LNCAP (cell line): Measurements from ENCODE around the gene PRR19.

Source experiments
- TF ChIP-seq, protein P1 (sequence below): fragments of 450-650 bp; IDR thresholded peaks from 2 replicates; pipeline ENCODE4 v1.5.1; 2017; ENCODE audit warnings: mild to moderate bottlenecking

PRR19 gene

DNA sequence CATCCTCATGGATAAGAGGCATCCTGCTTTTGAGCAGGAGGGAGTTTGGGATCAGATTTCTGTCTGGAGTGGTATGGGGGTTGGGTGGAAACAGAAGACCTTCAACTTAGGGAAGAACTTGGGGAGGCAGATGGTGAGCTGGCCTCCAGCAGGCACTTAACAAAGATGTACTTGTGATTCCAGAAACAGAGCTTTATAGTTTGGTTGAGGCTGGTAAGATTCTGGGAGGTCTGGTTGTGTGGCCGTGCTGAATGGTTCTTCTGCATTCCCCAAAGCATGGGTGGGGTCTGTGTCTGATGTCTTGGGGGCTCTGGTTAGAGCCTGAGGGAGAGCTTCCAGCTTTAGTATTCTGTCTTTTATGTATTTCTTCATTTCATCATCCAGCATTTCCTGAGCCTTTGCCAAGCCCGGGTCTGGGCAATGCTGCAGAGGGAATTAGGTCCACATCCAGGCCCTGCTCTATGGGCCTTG, 28.3 kb downstream of the PRR19 start:
- TF ChIP-seq, protein P1, sequence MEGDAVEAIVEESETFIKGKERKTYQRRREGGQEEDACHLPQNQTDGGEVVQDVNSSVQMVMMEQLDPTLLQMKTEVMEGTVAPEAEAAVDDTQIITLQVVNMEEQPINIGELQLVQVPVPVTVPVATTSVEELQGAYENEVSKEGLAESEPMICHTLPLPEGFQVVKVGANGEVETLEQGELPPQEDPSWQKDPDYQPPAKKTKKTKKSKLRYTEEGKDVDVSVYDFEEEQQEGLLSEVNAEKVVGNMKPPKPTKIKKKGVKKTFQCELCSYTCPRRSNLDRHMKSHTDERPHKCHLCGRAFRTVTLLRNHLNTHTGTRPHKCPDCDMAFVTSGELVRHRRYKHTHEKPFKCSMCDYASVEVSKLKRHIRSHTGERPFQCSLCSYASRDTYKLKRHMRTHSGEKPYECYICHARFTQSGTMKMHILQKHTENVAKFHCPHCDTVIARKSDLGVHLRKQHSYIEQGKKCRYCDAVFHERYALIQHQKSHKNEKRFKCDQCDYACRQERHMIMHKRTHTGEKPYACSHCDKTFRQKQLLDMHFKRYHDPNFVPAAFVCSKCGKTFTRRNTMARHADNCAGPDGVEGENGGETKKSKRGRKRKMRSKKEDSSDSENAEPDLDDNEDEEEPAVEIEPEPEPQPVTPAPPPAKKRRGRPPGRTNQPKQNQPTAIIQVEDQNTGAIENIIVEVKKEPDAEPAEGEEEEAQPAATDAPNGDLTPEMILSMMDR, result no peak

DNA sequence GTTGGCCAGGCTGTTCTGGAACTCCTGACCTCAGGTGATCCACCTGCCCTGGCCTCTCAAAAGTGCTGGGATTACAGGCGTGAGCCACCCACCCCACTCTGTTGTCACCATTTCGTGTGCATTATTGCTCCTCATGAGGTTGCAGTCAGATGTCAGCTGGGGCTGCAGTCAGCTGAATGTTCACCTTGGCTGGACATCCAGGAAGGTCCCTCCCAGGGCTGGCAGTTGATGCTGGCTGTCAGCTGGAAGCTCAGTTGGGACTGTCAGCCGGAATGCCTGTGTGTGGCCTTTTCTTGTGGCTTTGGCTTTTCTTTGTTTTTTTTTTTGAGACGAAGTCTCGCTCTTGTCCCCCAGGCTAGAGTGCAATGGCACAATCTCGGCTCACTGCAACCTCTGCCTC, 30.1 kb downstream of the PRR19 start:
- TF ChIP-seq, protein P1, result no peak

DNA sequence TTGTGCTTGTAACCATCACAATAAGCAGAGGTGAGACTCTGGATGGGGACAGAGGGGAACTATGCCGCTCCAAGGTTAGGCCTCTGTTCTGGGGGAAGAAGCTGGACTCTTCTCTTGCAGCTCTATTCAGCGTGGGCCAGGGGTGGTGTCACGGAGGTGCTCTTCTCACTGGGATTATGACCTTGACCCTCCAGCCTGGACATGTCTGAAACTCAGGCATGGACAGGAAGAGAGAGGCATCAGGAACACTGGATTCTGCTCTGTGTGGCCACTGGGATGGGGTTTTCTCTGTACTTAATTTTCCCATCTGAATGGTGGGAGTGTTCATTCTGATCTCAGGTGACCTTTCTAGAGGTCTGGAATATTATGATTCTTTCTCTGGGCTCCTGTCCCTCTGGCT, 31.1 kb downstream of the PRR19 start:
- TF ChIP-seq, protein P1, result no peak

DNA sequence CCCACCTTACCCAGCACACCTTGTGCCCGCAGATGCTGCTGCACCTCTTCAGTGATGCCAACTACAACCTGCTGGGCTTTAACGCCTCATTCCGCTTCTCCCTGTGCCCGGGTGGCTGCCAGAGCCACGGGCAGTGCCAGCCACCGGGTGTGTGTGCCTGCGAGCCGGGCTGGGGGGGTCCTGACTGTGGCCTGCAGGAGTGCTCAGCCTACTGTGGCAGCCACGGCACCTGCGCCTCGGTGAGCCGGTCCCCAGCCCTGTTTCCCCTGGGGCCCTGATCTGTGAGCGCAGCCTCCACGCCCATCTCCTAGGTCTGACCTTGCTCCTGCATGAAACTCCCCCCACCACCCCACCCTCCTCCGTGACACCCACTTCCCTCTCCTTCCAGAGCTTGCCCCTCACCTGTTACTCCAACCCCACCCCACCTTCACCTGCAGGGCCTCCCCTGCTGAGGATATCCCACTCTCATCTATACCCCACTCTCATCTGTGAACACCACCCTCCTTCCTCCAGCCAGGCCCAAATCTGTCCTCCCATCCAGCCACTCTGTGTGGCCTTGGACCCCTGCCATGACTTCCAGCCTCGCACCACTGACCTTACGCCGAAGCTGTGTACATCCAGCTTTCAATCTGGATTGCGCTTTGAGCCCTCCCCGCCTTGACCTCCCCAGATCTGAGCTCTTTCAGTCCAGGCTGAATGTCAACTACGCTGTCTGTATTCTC, 32.2 kb downstream of the PRR19 start:
- TF ChIP-seq, protein P1, result no peak

DNA sequence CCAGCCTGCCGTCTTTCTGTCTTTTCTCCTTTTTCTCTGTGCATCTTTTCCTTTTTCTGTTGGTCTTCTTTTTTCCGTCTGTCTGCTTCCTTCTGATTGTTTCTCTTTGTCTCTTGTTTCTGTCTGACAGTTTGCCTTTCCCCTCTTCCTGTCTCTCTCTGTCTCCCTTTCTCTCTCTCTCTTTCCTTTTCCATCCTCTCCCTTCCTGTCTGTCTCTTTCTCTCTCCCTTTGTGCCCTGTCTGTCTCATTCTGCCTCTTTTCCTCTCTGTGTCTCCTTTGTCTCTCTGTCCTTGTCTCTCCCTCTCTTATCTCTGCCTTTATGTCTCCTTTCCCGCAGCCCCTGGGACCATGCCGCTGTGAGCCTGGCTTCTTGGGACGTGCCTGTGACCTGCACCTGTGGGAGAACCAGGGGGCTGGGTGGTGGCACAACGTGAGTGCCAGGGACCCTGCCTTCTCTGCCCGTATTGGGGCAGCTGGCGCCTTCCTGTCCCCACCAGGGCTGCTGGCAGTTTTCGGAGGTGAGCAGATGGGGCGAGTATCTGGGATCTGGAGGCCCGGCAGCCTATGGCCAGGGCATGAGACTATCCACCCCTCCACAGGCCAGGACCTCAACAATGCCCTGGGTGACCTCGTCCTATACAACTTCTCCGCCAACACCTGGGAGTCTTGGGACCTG, 32.9 kb downstream of the PRR19 start:
- TF ChIP-seq, protein P1, result no peak

DNA sequence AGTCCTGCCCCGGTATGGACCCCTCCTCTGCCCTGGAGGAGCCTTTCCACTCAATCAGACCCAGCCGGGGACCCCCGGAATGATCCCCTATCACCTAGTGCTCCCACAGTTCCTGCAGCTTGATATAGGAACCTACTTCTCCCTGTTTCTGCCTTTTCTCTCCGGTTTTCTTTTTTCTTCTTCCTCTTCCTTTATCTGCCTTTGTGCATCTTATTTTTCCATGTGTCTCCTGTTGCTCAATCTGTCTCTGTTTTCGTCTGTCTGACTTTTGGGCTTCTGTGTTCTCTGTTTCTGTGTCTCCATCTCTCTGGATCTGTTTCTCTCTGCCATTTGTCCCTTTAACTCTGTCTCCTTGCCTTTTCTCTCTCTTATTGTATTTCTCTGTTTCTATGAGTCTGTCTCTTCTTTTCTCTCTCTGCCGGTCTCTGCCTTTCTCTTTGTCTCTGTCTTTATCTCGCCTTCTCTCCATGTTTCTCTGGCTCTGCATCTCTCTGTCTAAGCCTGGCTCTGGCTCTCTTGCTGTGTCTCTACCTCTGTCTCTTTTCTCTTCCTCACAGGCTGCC, 33.5 kb downstream of the PRR19 start:
- TF ChIP-seq, protein P1, result no peak

DNA sequence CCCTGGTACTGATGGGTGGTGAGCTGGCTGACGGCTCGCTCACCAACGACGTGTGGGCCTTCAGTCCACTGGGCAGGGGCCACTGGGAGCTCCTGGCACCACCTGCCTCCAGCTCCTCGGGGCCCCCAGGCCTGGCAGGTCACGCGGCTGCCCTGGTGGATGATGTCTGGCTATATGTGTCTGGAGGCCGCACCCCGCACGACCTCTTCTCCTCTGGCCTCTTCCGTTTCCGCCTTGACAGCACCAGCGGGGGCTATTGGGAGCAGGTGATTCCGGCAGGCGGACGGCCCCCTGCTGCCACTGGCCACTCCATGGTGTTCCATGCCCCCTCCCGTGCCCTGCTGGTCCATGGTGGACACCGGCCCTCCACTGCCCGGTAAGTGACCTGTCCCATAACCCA, 34.0 kb downstream of the PRR19 start:
- TF ChIP-seq, protein P1, result no peak
